Measurements from ENCODE around the gene CBX7.

CBX7 gene

GRCh38 chr22:39123751-39124581 is 28.5 kb downstream of the CBX7 start:
- no peak for DNase-seq (ENCODE audit: low read depth, low spot score)

DNA sequence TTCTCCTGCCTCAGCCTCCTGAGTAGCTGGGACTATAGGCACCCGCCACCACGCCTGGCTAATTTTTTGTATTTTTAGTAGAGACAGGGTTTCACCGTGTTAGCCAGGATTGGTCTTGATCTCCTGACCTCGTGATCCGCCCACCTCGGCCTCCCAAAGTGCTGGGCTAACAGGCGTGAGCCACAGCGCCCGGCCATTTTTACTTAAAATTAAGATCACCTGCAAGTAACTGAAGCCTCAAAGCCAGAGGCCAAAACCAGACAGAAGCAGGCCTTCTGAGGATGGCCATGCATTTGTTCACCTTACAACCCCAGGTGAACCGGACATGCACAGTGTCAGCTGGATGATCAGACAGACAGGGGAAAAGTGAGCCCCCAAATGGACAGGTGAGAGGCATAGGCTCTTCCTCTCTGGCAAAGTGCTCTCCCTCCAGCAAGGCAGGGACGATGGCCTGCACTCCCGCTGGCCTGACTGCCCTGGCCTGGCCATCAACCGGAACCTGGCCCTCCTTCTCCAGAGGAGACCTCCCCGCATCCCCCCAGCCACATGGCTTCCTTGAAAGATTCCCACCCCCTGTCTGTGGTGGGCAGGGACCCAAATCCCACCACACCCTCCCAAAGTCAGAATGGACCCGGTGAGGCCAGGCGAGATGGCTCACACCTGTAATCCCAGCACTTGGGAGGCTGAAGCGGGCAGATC is 29.6 kb downstream of the CBX7 start:
- DNase-seq (ENCODE audit: low read depth, low spot score), result no peak

DNA sequence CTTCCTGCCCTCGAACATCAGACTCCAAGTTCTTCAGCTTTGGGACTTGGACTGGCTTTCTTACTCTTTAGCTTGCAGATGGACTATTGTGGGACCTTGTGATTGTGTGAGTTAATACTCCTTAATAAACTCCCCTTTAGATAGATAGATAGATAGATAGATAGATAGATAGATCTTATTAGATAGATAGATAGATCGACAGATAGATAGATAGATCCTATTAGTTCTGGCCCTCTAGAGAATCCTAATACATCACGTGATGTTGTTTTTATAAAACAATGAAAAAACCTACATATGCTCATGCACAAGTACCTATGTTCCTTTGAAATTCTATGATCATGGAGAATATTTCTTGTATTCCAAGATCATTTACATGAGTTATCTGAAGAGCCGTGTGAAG is 31.5 kb downstream of the CBX7 start:
- no peak for DNase-seq (ENCODE audit: low read depth, low spot score)

GRCh38 chr22:39117585-39118191 is 34.8 kb downstream of the CBX7 start:
- DNase-seq (ENCODE audit: low read depth, low spot score), result peak; percentile 17

DNA sequence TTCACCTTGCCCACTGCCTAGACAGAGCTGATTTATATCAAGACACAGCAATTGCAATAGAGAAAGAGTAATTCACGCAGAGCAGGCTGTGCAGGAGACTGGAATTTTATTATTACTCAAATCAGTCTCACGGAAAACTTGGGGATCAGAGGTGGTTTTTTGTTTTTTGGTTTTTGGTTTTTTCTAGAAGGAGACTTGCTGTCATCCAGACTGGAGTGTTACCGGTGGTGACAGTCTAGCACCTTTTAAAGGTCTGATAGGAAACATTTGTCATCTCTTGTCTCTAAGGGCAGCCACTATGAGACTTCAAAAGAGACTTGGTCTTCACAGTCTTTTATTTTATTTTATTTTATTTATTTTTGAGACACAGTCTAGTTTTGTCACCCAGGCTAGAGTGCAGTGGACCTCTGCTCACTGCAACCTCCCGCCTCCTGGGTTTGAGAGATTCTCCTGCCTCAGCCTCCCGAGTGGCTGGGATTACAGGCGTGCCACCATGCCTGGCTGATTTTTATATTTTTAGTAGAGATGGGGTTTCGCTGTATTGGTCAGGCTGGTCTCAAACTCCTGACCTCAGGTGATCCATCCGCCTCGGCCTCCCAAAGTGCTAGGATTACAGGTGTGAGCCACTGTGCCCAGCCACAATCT is 36.4 kb downstream of the CBX7 start:
- no peak for DNase-seq (ENCODE audit: low read depth, low spot score)

GRCh38 chr22:39115570-39115969 is 36.9 kb downstream of the CBX7 start:
- no peak for DNase-seq (ENCODE audit: low read depth, low spot score)

- DNase-seq (ENCODE audit: low read depth, low spot score), result no peak
Observed at GRCh38 chr22:39114112-39114511, 38.4 kb downstream of the CBX7 start.

GRCh38 chr22:39110631-39111561 is 41.6 kb downstream of the CBX7 start:
- DNase-seq (ENCODE audit: low read depth, low spot score), result no peak

- no peak for DNase-seq (ENCODE audit: low read depth, low spot score)
Observed at GRCh38 chr22:39109361-39109760, 43.1 kb downstream of the CBX7 start.

GRCh38 chr22:39108487-39108886 is 44.0 kb downstream of the CBX7 start:
- no peak for DNase-seq (ENCODE audit: low read depth, low spot score)

- no peak for DNase-seq (ENCODE audit: low read depth, low spot score)
Observed at GRCh38 chr22:39106326-39106725, 46.2 kb downstream of the CBX7 start.

DNA sequence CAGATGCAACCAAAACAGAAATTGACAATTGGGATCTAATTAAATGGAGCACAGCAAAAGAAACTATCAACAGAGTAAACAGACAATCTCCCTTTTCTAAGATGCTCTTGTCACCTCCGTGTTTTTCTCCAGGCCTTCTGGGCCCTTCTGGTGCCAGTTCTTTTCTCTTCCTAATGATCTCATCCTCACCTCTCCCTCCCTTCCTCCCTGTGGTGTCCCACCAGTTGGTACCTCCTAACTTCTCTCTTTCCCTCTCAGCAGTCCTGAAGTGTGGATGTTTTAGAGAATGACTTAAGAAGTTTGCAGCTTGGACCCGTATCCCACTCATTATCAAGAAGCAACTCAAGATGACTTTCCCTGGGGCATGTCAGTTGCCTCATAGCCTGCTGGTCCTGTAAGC is 49.0 kb downstream of the CBX7 start:
- no peak for DNase-seq (ENCODE audit: low read depth, low spot score)

DNA sequence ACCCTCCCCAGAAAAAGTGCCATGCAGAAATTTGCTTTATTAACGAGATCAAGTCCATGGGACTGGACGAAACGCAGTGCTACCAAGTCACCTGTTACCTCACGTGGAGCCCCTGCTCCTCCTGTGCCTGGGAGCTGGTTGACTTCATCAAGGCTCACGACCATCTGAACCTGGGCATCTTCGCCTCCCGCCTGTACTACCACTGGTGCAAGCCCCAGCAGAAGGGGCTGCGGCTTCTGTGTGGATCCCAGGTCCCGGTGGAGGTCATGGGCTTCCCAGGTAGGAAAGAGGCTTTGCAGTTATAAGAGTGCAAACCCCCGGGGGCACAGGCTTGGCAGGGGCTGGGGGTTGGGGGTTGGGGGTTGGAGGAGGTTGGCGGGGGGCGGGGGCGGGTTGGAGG is 51.3 kb downstream of the CBX7 start:
- no peak for DNase-seq (ENCODE audit: low read depth, low spot score)

GRCh38 chr22:39098576-39098975 is 53.9 kb downstream of the CBX7 start:
- DNase-seq (ENCODE audit: low read depth, low spot score), result no peak

GRCh38 chr22:39098026-39098425 is 54.5 kb downstream of the CBX7 start:
- DNase-seq (ENCODE audit: low read depth, low spot score), result no peak

GRCh38 chr22:39097098-39098020 is 55.1 kb downstream of the CBX7 start, which contains the start of gene APOBEC3H:
APOBEC3H (plus strand) TSS chr22:39097244; CDS start chr22:39100279, 3,035 bp downstream.
- no peak for DNase-seq (ENCODE audit: low read depth, low spot score)

DNA sequence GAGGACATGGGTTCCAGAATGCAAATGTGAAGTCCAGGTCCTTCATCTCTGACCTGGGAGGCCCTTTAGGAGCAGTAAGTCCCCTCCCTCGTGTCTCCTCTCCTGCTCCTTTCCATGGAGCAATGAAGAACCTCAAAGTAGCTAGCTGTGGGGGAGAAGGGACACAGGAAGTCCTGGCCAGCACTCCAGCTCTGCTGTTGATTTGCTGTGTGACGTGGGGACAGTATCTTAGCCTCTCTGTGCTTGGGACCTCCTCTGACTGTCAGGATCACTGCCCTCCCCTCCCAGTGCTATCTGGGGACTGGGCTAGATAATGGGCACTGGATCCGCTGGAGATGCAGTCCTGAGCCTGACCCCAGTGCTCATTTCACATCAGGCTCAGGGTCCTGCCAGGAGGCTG is 56.5 kb downstream of the CBX7 start:
- no peak for DNase-seq (ENCODE audit: low read depth, low spot score)

- DNase-seq (ENCODE audit: low read depth, low spot score), result no peak
Observed at GRCh38 chr22:39094717-39095389, 57.6 kb downstream of the CBX7 start.

DNA sequence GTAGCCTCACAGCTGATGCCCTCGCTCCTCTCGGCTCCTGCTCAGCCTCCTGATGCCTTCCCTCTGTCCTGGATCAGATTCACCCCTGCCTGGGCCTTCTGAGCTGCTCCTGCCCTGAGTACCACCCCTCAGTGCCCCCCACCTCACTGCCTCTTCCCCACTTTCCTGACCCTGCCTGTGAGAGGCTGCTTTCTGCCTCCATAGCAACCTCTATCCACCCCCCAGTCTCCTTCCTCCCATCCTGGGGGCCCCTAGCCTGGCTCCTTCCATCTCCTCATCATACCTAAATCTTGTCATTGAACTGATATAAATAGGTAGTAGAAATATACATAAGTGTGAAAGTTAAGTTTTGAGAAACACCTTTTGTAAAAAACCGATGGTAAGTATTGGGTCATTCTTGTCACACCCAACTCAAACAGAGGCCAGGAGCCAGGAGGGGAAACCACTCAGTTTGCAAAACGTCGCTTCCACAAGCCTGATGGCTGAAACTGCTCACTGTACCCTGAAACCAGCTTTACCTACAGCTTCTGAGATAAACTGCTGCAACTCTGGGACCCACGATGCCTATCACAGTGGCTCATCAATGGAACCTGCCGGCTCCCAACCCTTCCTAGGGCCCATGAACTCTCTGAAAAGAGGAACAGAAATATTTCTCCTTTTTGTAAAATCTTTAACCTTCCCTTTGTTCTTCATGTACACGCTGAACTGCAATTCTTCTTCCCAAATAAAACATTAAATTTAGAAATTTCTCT is 60.2 kb downstream of the CBX7 start:
- DNase-seq (ENCODE audit: low read depth, low spot score), result no peak
